NT2/D1 (cell line): ENCODE data around the gene PSRC1.

Source experiments
- DNase-seq: peaks from one replicate; pipeline ENCODE4 v3.0.0-alpha.2; 2011; ENCODE audit warnings: low read depth, low spot score
- H3K27me3 ChIP-seq: 2 replicates; pipeline ENCODE4 v1.6.0; 2011; ENCODE audit warnings: mild to moderate bottlenecking; ENCODE audit not compliant: insufficient read length, insufficient read depth
- H3K36me3 ChIP-seq: 2 replicates; pipeline ENCODE4 v1.6.1; 2011; ENCODE audit warnings: mild to moderate bottlenecking, low read length, mixed read lengths; ENCODE audit not compliant: insufficient read depth, insufficient read length
- H3K4me1 ChIP-seq: 2 replicates; pipeline ENCODE4 v1.5.1; 2011; ENCODE audit not compliant: insufficient read depth, insufficient read length
- H3K4me3 ChIP-seq: 2 replicates; pipeline ENCODE4 v1.5.1; 2011; ENCODE audit warnings: low read depth; ENCODE audit not compliant: insufficient read length
- H3K9ac ChIP-seq: 2 replicates; pipeline ENCODE4 v1.6.0; 2011; ENCODE audit warnings: low read depth; ENCODE audit not compliant: insufficient read length
- H3K9me3 ChIP-seq: 2 replicates; pipeline ENCODE4 v1.5.1; 2011; ENCODE audit warnings: mild to moderate bottlenecking, low read length; ENCODE audit not compliant: insufficient read depth
- SUZ12 ChIP-seq: IDR thresholded peaks from 2 replicates; pipeline ENCODE4 v1.6.1; 2011; ENCODE audit not compliant: insufficient read length, insufficient read depth; ENCODE audit errors: extremely low read depth
- YY1 ChIP-seq: IDR thresholded peaks from 2 replicates; pipeline ENCODE4 v1.6.1; 2011; ENCODE audit not compliant: insufficient read length, insufficient read depth
- ZNF274 ChIP-seq: IDR thresholded peaks from 2 replicates; pipeline ENCODE4 v1.6.1; 2011; ENCODE audit warnings: mild to moderate bottlenecking, low read depth, low read length

The PSRC1 gene

DNA sequence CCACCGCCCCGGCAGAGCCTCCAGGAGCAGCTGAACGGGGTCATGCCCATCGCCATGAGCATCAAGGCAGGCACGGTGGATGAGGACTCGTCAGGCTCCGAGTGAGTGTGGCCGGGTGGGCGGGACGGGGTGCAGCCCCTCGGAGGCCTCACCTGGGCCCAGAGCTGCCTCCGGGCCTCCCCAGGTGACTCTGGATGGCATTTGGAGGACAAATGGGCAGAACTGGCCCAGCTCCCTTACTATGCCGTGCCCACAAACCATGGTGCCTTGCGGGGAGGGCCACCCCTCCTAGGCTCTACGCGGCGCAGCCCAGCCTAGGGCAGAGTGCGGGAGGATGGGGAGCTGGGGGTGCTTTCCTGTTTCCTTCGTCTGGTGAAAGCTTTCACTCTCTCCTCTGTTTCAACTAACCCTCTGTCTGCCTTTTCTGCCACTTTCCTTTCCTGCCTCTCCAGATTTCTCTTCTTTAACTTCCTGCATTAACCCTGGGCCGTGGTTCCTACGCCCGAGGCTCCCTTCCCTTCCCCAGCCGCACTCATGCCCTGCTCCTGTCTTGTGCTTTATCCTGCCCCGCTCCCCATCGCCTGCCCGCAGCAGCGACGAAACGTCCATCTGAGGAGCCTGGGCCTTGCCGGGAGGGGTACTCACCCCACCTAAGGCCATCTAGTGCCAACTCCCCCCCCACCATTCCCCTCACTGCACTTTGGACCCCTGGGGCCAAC, 9.2 kb downstream of the PSRC1 start:
- peaks cover 65% of the 10 kb centered on the region for H3K36me3 ChIP-seq
- H3K9me3 ChIP-seq = no peaks in the 10 kb centered on the region
- peak overlapping the region; percentile 62 for H3K9ac ChIP-seq
- TF ChIP-seq YY1 (no peak), SUZ12 (no peak), ZNF274 (no peak)
- DNase-seq = no peak
- H3K4me3 ChIP-seq = no peak overlapping the region
- no peaks in the 10 kb centered on the region for H3K27me3 ChIP-seq
- peaks cover 24% of the 10 kb centered on the region for H3K4me1 ChIP-seq

DNA sequence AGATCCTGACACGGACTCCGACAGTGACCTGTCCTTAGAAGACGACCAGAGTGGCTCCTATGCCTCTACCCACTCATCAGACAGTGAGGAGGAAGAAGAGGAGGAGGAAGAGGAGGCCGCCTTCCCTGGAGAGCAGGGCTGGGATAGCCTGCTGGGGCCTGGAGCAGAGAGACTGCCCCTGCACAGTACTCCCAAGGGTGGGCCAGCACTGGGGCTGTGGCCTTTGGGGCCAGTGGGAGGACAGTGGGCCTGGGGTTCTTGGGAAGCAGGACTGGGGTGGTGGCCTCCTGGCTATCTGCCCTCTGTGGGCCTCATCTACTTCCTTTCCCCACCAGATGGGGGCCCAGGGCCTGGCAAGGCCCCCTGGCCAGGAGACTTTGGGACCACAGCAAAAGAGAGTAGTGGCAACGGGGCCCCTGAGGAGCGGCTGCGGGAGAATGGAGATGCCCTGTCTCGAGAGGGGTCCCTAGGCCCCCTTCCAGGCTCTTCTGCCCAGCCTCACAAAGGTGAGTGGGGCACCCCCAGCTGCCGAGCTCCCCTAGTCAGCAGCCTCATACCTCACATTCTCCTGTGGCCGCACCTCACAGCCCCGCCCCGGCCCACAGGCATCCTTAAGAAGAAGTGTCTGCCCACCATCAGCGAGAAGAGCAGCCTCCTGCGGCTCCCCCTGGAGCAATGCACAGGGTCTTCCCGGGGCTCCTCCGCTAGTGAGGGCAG, 10.0 kb downstream of the PSRC1 start:
- no peaks in the 10 kb centered on the region for H3K27me3 ChIP-seq
- peaks cover 24% of the 10 kb centered on the region for H3K4me1 ChIP-seq
- H3K4me3 ChIP-seq = no peak overlapping the region
- H3K36me3 ChIP-seq = peaks cover 65% of the 10 kb centered on the region
- H3K9ac ChIP-seq = peak overlapping the region; percentile 9
- TF ChIP-seq ZNF274 (no peak), YY1 (no peak), SUZ12 (no peak)
- DNase-seq = no peak
- H3K9me3 ChIP-seq = no peaks in the 10 kb centered on the region; the same call in 1 of the 2 replicates

DNA sequence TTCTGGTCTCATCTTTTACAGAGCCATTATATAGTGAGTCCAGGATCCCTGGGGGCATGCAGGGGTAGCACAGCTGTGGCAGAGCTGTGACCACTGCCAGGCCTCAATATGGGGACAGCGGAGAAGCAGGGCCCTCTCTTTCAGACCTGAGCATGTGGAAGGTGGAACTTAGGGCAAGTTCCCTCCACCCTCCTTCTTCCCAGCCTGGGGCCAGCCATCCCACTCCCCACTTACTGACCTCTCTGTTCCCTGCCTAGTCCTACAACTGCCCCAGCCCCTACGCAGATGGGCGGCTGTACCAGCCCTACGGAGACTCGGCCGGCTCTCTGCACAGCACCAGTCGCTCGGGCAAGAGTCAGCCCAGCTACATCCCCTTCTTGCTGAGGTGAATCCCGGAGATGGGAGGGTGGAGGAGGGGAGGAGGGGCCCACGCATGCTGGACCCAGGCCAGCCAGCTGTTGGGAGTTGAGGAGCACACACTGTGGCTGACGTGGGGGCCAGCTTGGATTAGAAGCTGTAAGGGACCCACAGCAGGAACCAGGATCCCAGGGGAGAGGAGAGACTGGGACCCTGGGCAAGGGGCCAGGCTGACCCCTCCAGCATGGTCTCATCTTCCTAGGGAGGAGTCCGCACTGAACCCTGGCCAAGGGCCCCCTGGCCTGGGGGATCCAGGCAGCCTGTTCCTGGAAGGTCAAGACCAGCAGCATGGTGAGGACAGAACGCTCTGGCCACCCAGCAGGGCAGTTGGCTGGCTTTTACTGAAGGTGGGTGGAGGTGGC, 10.7 kb downstream of the PSRC1 start:
- Histone ChIP-seq H3K4me1 (peaks cover 24% of the 10 kb centered on the region), H3K4me3 (no peak overlapping the region), H3K36me3 (peaks cover 65% of the 10 kb centered on the region), H3K27me3 (no peaks in the 10 kb centered on the region), H3K9me3 (no peaks in the 10 kb centered on the region; the same call in 1 of the 2 replicates), H3K9ac (peak overlapping the region; percentile 9)
- no peak for DNase-seq
- TF ChIP-seq ZNF274 (no peak), YY1 (no peak), SUZ12 (no peak)

GRCh38 chr1:109271458-109271857, 11.5 kb downstream of the PSRC1 start:
- Histone ChIP-seq H3K4me3 (no peak overlapping the region), H3K27me3 (no peaks in the 10 kb centered on the region), H3K9me3 (no peaks in the 10 kb centered on the region; the same call in 1 of the 2 replicates), H3K9ac (no peak overlapping the region), H3K36me3 (peaks cover 69% of the 10 kb centered on the region), H3K4me1 (peaks cover 24% of the 10 kb centered on the region)
- TF ChIP-seq ZNF274 (no peak), SUZ12 (no peak), YY1 (no peak)
- no peak for DNase-seq

- Histone ChIP-seq H3K9ac (no peak overlapping the region), H3K4me3 (no peak overlapping the region), H3K9me3 (no peaks in the 10 kb centered on the region; the same call in 1 of the 2 replicates), H3K36me3 (peaks cover 75% of the 10 kb centered on the region), H3K27me3 (no peaks in the 10 kb centered on the region), H3K4me1 (peaks cover 23% of the 10 kb centered on the region)
- DNase-seq = no peak
- no peak for TF ChIP-seq ZNF274
- TF ChIP-seq SUZ12 = no peak
- no peak for TF ChIP-seq YY1
These were observed 12.2 kb downstream of the PSRC1 start for GRCh38 chr1:109270623-109271317.

DNA sequence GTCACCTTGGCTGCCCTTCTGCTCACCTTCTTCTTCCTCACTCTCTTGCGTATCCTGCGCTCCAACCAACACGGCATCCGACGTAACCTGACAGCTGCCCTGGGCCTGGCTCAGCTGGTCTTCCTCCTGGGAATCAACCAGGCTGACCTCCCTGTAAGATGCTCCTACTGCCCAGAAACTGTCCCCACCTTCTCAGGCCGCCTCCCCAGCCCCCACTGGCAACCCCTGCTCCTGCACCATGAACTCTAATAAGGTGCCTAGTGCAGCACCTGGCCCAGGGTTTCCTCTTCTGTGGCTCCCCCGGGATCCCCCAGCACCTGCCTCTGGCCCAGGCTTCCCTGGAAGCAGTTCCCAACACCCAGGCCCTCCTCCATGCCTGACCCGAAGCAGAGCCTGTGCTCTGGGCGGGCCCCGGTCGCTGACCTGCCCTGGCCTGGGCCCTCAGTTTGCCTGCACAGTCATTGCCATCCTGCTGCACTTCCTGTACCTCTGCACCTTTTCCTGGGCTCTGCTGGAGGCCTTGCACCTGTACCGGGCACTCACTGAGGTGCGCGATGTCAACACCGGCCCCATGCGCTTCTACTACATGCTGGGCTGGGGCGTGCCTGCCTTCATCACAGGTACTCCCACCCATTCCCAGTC, 12.8 kb downstream of the PSRC1 start:
- Histone ChIP-seq H3K4me3 (no peak overlapping the region), H3K9me3 (no peaks in the 10 kb centered on the region; the same call in 1 of the 2 replicates), H3K36me3 (peaks cover 81% of the 10 kb centered on the region), H3K27me3 (no peaks in the 10 kb centered on the region), H3K4me1 (peaks cover 18% of the 10 kb centered on the region), H3K9ac (no peak overlapping the region)
- no peak for DNase-seq
- TF ChIP-seq YY1 = no peak
- no peak for TF ChIP-seq ZNF274
- no peak for TF ChIP-seq SUZ12
